HEK293T (cell line): ENCODE results near the gene PTP4A2.

ENCODE experiments used
- BHLHE40 ChIP-seq: fragments of 450-650 bp; IDR thresholded peaks from 2 replicates; pipeline ENCODE4 v1.6.1; 2016; ENCODE audit warnings: mild to moderate bottlenecking, moderate library complexity, borderline replicate concordance
- CTBP1 ChIP-seq: fragments of 450-650 bp; IDR thresholded peaks from 2 replicates; pipeline ENCODE4 v1.6.1; 2016; ENCODE audit warnings: borderline replicate concordance
- ELF4 ChIP-seq: fragments of 450-650 bp; IDR thresholded peaks from 2 replicates; pipeline ENCODE4 v1.6.1; 2017; ENCODE audit warnings: antibody characterized with exemption
- FOXM1 ChIP-seq: fragments of 450-650 bp; IDR thresholded peaks from 2 replicates; pipeline ENCODE4 v1.6.1; 2017; ENCODE audit warnings: mild to moderate bottlenecking, borderline replicate concordance
- PKNOX1 ChIP-seq: fragments of 450-650 bp; IDR thresholded peaks from 2 replicates; pipeline ENCODE4 v1.6.1; 2016
- SP1 ChIP-seq: fragments of 450-650 bp; IDR thresholded peaks from 2 replicates; pipeline ENCODE4 v1.6.1; 2017
- SUZ12 ChIP-seq: fragments of 450-650 bp; IDR thresholded peaks from 2 replicates; pipeline ENCODE4 v1.6.1; 2016; ENCODE audit warnings: mild to moderate bottlenecking
- TARDBP ChIP-seq: fragments of 450-650 bp; IDR thresholded peaks from 2 replicates; pipeline ENCODE4 v1.6.1; 2016
- ZNF384 ChIP-seq: fragments of 450-650 bp; IDR thresholded peaks from 2 replicates; pipeline ENCODE4 v1.6.1; 2016

- no peak for TF ChIP-seq CTBP1
- no peak for TF ChIP-seq SP1
- no peak for TF ChIP-seq TARDBP
- TF ChIP-seq ZNF384, result no peak
- TF ChIP-seq BHLHE40, result no peak
- no peak for TF ChIP-seq SUZ12
- TF ChIP-seq ELF4, result no peak
- no peak for TF ChIP-seq FOXM1
- TF ChIP-seq PKNOX1, result 0 out of 2 replicates have a peak, but pooled peaks have one; percentile 21
Observed at GRCh38 chr1:31981972-31982371, 43.8 kb upstream of the PTP4A2 start.
